H9 (cell line): Measurements from ENCODE around the gene MYLK3. TPM values are rescaled to one million over a fixed set of nuclear protein-coding genes. Genes with fewer than 3 reads are reported as not detected.

Experiments
- DNase-seq: peaks from one replicate; pipeline ENCODE4 v3.0.0-alpha.2; 2017
- H2AFZ ChIP-seq: one replicate; pipeline ENCODE4 v1.6.1; 2013; ENCODE audit warnings: mild to moderate bottlenecking, low read length, control low read depth, moderate library complexity
- H2AK5ac ChIP-seq: 2 replicates; pipeline ENCODE4 v1.6.1; 2013; ENCODE audit warnings: low read length, control low read depth, mixed read lengths; ENCODE audit not compliant: insufficient read length
- H2BK120ac ChIP-seq: one replicate; pipeline ENCODE4 v1.6.1; 2013; ENCODE audit warnings: low read depth, mild to moderate bottlenecking, low read length, control low read depth, inconsistent platforms; ENCODE audit not compliant: poor library complexity, severe bottlenecking
- H2BK12ac ChIP-seq: 2 replicates; pipeline ENCODE4 v1.6.1; 2013; ENCODE audit warnings: low read length, control low read depth, mixed read lengths, low read depth; ENCODE audit not compliant: insufficient read length
- H2BK15ac ChIP-seq: 2 replicates; pipeline ENCODE4 v1.6.1; 2013; ENCODE audit warnings: low read depth, low read length, control low read depth
- H2BK20ac ChIP-seq: one replicate; pipeline ENCODE4 v1.6.1; 2013; ENCODE audit warnings: low read depth, mild to moderate bottlenecking, low read length, control low read depth, inconsistent platforms; ENCODE audit not compliant: poor library complexity, severe bottlenecking
- H2BK5ac ChIP-seq: 2 replicates; pipeline ENCODE4 v1.6.1; 2013; ENCODE audit warnings: low read length, control low read depth, mixed read lengths; ENCODE audit not compliant: insufficient read length
- H3K14ac ChIP-seq: 2 replicates; pipeline ENCODE4 v1.6.1; 2013; ENCODE audit warnings: low read length, control low read depth; ENCODE audit not compliant: insufficient read depth
- H3K18ac ChIP-seq: 2 replicates; pipeline ENCODE4 v1.6.1; 2013; ENCODE audit warnings: low read depth, mild to moderate bottlenecking, mixed read lengths, low read length, control low read depth; ENCODE audit not compliant: insufficient read length
- H3K23ac ChIP-seq: 2 replicates; pipeline ENCODE4 v1.6.1; 2013; ENCODE audit warnings: low read length, control low read depth, mixed read lengths, low read depth; ENCODE audit not compliant: insufficient read length
- H3K23me2 ChIP-seq: 2 replicates; pipeline ENCODE4 v1.6.1; 2013; ENCODE audit warnings: low read depth, mild to moderate bottlenecking, mixed read lengths, low read length, control low read depth; ENCODE audit not compliant: insufficient read length, poor library complexity, severe bottlenecking
- H3K27ac ChIP-seq: 2 replicates; pipeline ENCODE4 v1.5.1; 2013; ENCODE audit warnings: low read length, control low read depth, mixed read lengths, low read depth; ENCODE audit not compliant: insufficient read length
- H3K27me3 ChIP-seq: 2 replicates; pipeline ENCODE4 v1.6.1; 2013; ENCODE audit warnings: low read length, control low read depth, inconsistent platforms; ENCODE audit not compliant: insufficient read depth
- H3K4ac ChIP-seq: 2 replicates; pipeline ENCODE4 v1.6.1; 2013; ENCODE audit warnings: low read depth, mild to moderate bottlenecking, control low read depth, inconsistent platforms, low read length, moderate library complexity
- H3K4me1 ChIP-seq: 2 replicates; pipeline ENCODE4 v1.6.1; 2013; ENCODE audit warnings: low read length, control low read depth, inconsistent platforms; ENCODE audit not compliant: insufficient read depth
- H3K4me2 ChIP-seq: 2 replicates; pipeline ENCODE4 v1.6.1; 2013; ENCODE audit warnings: low read length, control low read depth, mixed read lengths; ENCODE audit not compliant: insufficient read length, insufficient read depth
- H3K56ac ChIP-seq: 2 replicates; pipeline ENCODE4 v1.6.1; 2013; ENCODE audit warnings: low read depth, mild to moderate bottlenecking, mixed read lengths, low read length, control low read depth; ENCODE audit not compliant: insufficient read length
- H3K79me1 ChIP-seq: 2 replicates; pipeline ENCODE4 v1.6.1; 2013; ENCODE audit warnings: low read depth, mild to moderate bottlenecking, moderate library complexity, low read length, control low read depth, inconsistent platforms; ENCODE audit not compliant: insufficient read depth, poor library complexity, severe bottlenecking
- H3K79me2 ChIP-seq: 2 replicates; pipeline ENCODE4 v1.6.1; 2013; ENCODE audit warnings: low read length, control low read depth, inconsistent platforms; ENCODE audit not compliant: insufficient read depth
- H3K9ac ChIP-seq: 2 replicates; pipeline ENCODE4 v1.6.1; 2013; ENCODE audit warnings: low read length, control low read depth, mixed read lengths; ENCODE audit not compliant: insufficient read length; ENCODE audit errors: extremely low read depth
- H3K9me3 ChIP-seq: one replicate; pipeline ENCODE4 v1.6.1; 2013; ENCODE audit warnings: low read depth, low read length, inconsistent platforms; ENCODE audit not compliant: control insufficient read depth
- H3T11ph ChIP-seq: one replicate; pipeline ENCODE4 v1.6.1; 2013; ENCODE audit warnings: mild to moderate bottlenecking, low read length, control low read depth, inconsistent platforms
- H4K20me1 ChIP-seq: one replicate; pipeline ENCODE4 v1.6.1; 2013; ENCODE audit not compliant: control insufficient read depth, insufficient read length, insufficient read depth
- H4K5ac ChIP-seq: 2 replicates; pipeline ENCODE4 v1.6.1; 2013; ENCODE audit warnings: low read depth, mild to moderate bottlenecking, mixed read lengths, low read length, control low read depth; ENCODE audit not compliant: insufficient read length
- H4K8ac ChIP-seq: replicated peaks from 2 replicates; pipeline ENCODE4 v1.6.1; 2013; ENCODE audit warnings: low read length, control low read depth, mixed read lengths, low read depth; ENCODE audit not compliant: insufficient read length
- H4K91ac ChIP-seq: 2 replicates; pipeline ENCODE4 v1.6.1; 2013; ENCODE audit warnings: low read depth, mild to moderate bottlenecking, moderate library complexity, mixed read lengths, low read length, control low read depth; ENCODE audit not compliant: insufficient read length
- H3K27ac Mint-ChIP-seq, 3 experiments: 2 replicates in 2 of 3; 3 replicates in 1 of 3; pipeline ENCODE4 v1.8.0; 2020 to 2021; ENCODE audit warnings: mixed read lengths in 3 of 3, mild to moderate bottlenecking in 1 of 3, moderate library complexity in 1 of 3
- H3K27me3 Mint-ChIP-seq: 2 replicates; pipeline ENCODE4 v1.8.0; 2021; ENCODE audit warnings: low read depth, mild to moderate bottlenecking, moderate library complexity, mixed read lengths
- H3K36me3 Mint-ChIP-seq, 3 experiments: 2 replicates in 2 of 3; 3 replicates in 1 of 3; pipeline ENCODE4 v1.8.0; 2020 to 2021; ENCODE audit warnings: low read depth in 3 of 3, mixed read lengths in 3 of 3; ENCODE audit not compliant: insufficient read depth in 1 of 3
- H3K4me1 Mint-ChIP-seq, 2 experiments: 2 replicates each; pipeline ENCODE4 v1.8.0; 2020; ENCODE audit warnings: mixed read lengths in 2 of 2
- H3K4me3 Mint-ChIP-seq, 2 experiments: 2 replicates in 1 of 2; 3 replicates in 1 of 2; pipeline ENCODE4 v1.8.0; 2020 to 2021; ENCODE audit warnings: mild to moderate bottlenecking in 2 of 2, mixed read lengths in 2 of 2, moderate library complexity in 1 of 2
- H3K9me3 Mint-ChIP-seq, 2 experiments: 2 replicates in 1 of 2; 3 replicates in 1 of 2; pipeline ENCODE4 v1.8.0; 2020; ENCODE audit warnings: mild to moderate bottlenecking in 2 of 2, mixed read lengths in 2 of 2, moderate library complexity in 1 of 2
- WGBS: extraction: QIAGEN DNeasy Blood & Tissue Kit; methylation state at CpG from one replicate; pipeline ENCODE4 v1.1.7; 2013; ENCODE audit warnings: missing lambda C conversion rate, low lambda C conversion rate, mixed read lengths; ENCODE audit not compliant: insufficient read length; ENCODE audit errors: extremely low coverage; 5-methylcytosine and 5-hydroxymethylcytosine counted together
- total RNA-seq: library from RNA; stranded (reverse); gene quantifications from 2 replicates; pipeline ENCODE4 v1.2.1, GENCODE V29; 2021
- TF ChIP-seq, protein P1 (sequence below): fragments of 200-600 bp; sonication (generic); conservative IDR thresholded peaks from 3 replicates; pipeline ENCODE4 v1.8.0; 2021; ENCODE audit warnings: antibody characterized with exemption, mild to moderate bottlenecking

The MYLK3 gene
- total RNA-seq, 1 experiment from 2014 or later: 0.90 TPM

DNA sequence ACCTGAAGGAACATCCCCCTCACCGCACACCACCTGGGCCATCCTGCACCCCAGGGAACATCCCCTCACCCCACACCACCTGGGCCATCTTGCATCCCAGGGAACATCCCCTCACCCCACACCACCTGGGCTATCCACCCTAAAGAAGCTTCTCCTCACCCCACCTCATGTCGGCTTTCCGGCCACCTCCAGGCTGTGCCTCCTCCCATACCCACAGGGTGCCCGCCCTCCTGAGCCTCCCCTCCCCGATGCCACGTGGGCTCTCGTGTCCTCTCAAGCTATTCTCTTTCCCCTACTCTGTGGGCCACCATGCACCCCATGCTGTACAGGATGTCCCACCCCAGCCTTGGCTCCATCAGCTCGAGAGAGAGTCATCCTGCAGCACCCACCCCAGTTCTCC, 18.0 kb downstream of the MYLK3 start:
- Histone ChIP-seq H2BK5ac (no peak overlapping the region), H3K4me2 (no peak overlapping the region), H3T11ph (no peak overlapping the region), H3K23me2 (no peaks in the 10 kb centered on the region), H2AK5ac (no peak overlapping the region), H4K20me1 (no peaks in the 10 kb centered on the region), H2BK120ac (no peak overlapping the region), H3K79me1 (no peaks in the 10 kb centered on the region), H3K27me3 (no peaks in the 10 kb centered on the region), H3K4me1 (no peaks in the 10 kb centered on the region), H3K9ac (no peak overlapping the region), H4K5ac (no peak overlapping the region), H3K56ac (no peak overlapping the region), H3K27ac (no peak overlapping the region), H2BK12ac (no peak overlapping the region), H4K8ac (no peak overlapping the region), H2BK15ac (no peak overlapping the region), H3K23ac (no peak overlapping the region), H4K91ac (no peak overlapping the region), H2AFZ (no peak overlapping the region), H3K14ac (no peak overlapping the region), H3K18ac (no peak overlapping the region), H3K4ac (no peak overlapping the region), H3K79me2 (no peaks in the 10 kb centered on the region), H3K9me3 (no peaks in the 10 kb centered on the region), H2BK20ac (no peak overlapping the region)
- TF ChIP-seq, protein P1, sequence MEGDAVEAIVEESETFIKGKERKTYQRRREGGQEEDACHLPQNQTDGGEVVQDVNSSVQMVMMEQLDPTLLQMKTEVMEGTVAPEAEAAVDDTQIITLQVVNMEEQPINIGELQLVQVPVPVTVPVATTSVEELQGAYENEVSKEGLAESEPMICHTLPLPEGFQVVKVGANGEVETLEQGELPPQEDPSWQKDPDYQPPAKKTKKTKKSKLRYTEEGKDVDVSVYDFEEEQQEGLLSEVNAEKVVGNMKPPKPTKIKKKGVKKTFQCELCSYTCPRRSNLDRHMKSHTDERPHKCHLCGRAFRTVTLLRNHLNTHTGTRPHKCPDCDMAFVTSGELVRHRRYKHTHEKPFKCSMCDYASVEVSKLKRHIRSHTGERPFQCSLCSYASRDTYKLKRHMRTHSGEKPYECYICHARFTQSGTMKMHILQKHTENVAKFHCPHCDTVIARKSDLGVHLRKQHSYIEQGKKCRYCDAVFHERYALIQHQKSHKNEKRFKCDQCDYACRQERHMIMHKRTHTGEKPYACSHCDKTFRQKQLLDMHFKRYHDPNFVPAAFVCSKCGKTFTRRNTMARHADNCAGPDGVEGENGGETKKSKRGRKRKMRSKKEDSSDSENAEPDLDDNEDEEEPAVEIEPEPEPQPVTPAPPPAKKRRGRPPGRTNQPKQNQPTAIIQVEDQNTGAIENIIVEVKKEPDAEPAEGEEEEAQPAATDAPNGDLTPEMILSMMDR: no peak
- no peak overlapping the region for H3K4me3 Mint-ChIP-seq
- no peaks in the 10 kb centered on the region for H3K27me3 Mint-ChIP-seq
- no peak overlapping the region for H3K27ac Mint-ChIP-seq
- peaks cover 0 to 5% of the 10 kb centered on the region in 2 experiments; a peak in 3 of 5 replicates for H3K9me3 Mint-ChIP-seq
- no peak for DNase-seq
- no CpG with 5 or more reads among the region's 8 CpGs for WGBS
- no peaks in the 10 kb centered on the region; a peak in 1 of 7 replicates for H3K36me3 Mint-ChIP-seq
- peaks cover 0 to 3% of the 10 kb centered on the region in 2 experiments; a peak in 1 of 4 replicates for H3K4me1 Mint-ChIP-seq
